ENCODE measurements around the gene CDK9. TPM values are rescaled to one million over a fixed set of nuclear protein-coding genes. Genes with fewer than 3 reads are reported as not detected.
A peak's percentile ranks its signal among the peaks of the same experiment; 100 is the strongest.

The CDK9 gene
- polyA plus RNA-seq, 1 experiment: 45.9 TPM

DNA sequence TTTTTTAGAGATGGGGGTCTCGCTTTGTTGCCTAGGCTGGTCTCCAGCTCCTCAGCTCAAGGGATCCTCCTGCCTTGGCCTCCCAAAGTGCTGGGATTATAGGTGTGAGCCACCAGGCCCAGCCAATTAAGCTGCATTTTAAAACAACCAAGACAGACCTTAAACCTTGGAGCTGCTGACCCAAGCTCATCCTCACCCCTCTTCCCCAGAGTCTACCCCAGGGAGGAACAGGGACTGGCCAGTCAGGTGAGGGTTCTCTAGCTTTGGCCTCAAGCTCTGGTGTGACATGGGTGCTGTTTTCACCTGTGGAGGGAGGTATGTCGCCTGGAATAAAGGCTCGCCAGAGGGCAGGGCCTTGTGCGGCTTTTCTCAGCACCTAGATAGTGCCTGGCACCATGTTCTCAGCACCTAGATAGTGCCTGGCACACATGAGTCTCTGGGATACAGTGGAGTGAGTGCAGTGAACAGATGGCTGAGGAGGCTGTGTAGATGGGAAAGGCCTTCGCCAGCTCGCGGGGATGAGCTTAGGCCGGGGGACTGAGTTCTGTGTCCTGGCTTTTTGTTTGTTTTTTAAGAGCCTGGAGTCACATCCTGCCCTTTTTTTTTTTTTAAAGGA is 7.4 kb downstream of the CDK9 start:
- ChIA-PET POLR2A (interaction anchor here (0.5 to 1.8 kb wide), 4 partner anchors 10 to 209 kb away, joined by 4 to 5 read pairs (median 4); no protein-coding TSS in a partner anchor), CTCF (interaction anchor here (1.0 to 1.9 kb wide), 3 partner anchors 8 to 128 kb away, joined by 4 to 12 read pairs (median 9); no protein-coding TSS in a partner anchor)
- Histone ChIP-seq H3K27me3 (ENCODE audit: control insufficient read depth, insufficient read depth, low read length) (no peaks in the 10 kb centered on the region), H3K27ac (ENCODE audit: low read depth, low read length) (peak overlapping the region; percentile 78), H3K4me3 (ENCODE audit: low read depth, low read length) (no peak overlapping the region), H3K9me3 (ENCODE audit: control insufficient read depth, insufficient read depth, low read length) (no peaks in the 10 kb centered on the region)
- DNase-seq (ENCODE audit: low read depth, low spot score): no peak
- TF ChIP-seq, protein P1, sequence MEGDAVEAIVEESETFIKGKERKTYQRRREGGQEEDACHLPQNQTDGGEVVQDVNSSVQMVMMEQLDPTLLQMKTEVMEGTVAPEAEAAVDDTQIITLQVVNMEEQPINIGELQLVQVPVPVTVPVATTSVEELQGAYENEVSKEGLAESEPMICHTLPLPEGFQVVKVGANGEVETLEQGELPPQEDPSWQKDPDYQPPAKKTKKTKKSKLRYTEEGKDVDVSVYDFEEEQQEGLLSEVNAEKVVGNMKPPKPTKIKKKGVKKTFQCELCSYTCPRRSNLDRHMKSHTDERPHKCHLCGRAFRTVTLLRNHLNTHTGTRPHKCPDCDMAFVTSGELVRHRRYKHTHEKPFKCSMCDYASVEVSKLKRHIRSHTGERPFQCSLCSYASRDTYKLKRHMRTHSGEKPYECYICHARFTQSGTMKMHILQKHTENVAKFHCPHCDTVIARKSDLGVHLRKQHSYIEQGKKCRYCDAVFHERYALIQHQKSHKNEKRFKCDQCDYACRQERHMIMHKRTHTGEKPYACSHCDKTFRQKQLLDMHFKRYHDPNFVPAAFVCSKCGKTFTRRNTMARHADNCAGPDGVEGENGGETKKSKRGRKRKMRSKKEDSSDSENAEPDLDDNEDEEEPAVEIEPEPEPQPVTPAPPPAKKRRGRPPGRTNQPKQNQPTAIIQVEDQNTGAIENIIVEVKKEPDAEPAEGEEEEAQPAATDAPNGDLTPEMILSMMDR (IDR thresholded peaks at IDR 0.05; ENCODE audit: low read depth, low read length): no peak

DNA sequence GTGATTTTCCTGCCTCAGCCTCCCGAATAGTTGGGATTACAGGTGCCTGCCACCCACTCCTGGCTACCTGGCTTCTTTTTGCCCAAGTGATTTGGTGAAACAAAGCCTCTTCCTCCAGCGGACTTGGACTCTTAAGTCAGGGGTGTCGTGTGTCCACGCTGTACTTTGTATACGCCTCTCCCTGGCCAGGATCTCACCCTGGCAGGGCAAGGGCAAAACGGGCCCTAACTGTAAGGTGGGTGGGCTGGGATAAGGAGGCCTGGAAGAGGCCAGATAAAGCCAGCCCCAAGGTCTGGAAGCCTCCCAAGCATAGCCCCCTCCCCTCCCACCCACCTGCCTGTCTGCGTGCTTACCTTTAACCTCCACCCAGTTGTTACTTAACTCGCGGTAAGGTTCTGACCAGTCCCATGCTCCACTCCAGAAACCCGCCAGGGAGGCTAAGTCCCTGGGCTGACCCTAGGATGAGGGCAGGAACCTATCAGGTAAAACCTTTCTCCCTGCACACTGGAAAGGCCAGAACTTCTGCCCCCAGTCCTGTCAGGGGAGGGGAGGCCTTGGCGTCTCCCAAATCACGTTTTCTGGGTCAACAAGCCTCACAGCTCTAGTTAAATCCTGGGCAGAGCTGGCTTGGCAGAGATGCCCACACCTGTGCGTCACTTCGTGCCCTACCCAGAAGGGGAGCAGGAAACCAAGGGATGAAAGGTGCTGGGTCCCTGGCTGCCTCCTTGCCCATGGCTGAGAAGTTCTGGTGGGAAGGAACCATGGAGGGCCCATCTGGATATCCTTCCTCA is 8.4 kb downstream of the CDK9 start:
- Histone ChIP-seq H3K9me3 (ENCODE audit: control insufficient read depth, insufficient read depth, low read length) (no peaks in the 10 kb centered on the region), H3K27ac (ENCODE audit: low read depth, low read length) (peak overlapping the region; percentile 42), H3K4me3 (ENCODE audit: low read depth, low read length) (no peak overlapping the region), H3K27me3 (ENCODE audit: control insufficient read depth, insufficient read depth, low read length) (no peaks in the 10 kb centered on the region)
- TF ChIP-seq, protein P1 (IDR thresholded peaks at IDR 0.05; ENCODE audit: low read depth, low read length): no peak
- CTCF ChIA-PET: interaction anchor here (1.9 kb wide), 1 partner anchor 75 kb away, joined by 12 read pairs; no protein-coding TSS in a partner anchor
- POLR2A ChIA-PET: interaction anchor here (0.6 to 1.0 kb wide), 2 partner anchors 123 to 187 kb away, joined by 3 to 4 read pairs; partner anchors contain the start of gene ST6GALNAC4
- no peak for DNase-seq (ENCODE audit: low read depth, low spot score)

DNA sequence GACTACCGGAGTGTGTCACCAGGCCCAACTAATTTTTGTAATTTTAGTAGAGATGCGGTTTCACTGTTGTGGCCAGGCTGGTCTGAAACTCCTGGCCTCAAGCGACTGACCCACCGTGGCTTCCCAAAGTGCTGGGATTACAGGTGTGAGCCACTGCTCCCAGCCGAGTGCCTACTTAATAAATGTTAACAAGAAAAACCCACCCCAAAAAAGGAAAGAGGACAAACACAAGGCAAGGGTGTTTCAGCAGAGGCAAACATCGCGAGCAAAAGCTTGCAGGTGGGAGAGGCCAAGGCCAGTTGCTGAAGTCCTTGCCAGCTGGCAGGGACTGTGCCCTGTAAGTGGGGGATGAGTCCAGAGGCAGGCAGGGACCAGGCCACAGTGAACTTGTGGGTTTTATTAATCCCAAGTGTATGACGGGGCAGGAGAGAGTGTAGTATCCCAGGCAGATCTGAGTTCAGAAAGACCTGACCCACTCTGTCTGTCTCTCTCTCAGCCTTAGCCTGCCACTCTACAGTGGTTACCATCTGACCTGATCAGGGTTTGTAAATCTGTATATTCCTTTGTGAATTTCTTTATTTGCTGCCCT is 10.5 kb downstream of the CDK9 start:
- POLR2A ChIA-PET: interaction anchor here (0.7 kb wide), 1 partner anchor 110 kb away, joined by 3 read pairs; no protein-coding TSS in a partner anchor
- Histone ChIP-seq H3K27me3 (ENCODE audit: control insufficient read depth, insufficient read depth, low read length) (no peaks in the 10 kb centered on the region), H3K9me3 (ENCODE audit: control insufficient read depth, insufficient read depth, low read length) (no peaks in the 10 kb centered on the region), H3K4me3 (ENCODE audit: low read depth, low read length) (no peak overlapping the region), H3K27ac (ENCODE audit: low read depth, low read length) (peak overlapping the region; percentile 73)
- CTCF ChIA-PET: interaction anchor here (0.6 to 1.7 kb wide), 2 partner anchors 76 to 125 kb away, joined by 3 to 5 read pairs; no protein-coding TSS in a partner anchor
- TF ChIP-seq, protein P1 (IDR thresholded peaks at IDR 0.05; ENCODE audit: low read depth, low read length): no peak
- no peak for DNase-seq (ENCODE audit: low read depth, low spot score)

DNA sequence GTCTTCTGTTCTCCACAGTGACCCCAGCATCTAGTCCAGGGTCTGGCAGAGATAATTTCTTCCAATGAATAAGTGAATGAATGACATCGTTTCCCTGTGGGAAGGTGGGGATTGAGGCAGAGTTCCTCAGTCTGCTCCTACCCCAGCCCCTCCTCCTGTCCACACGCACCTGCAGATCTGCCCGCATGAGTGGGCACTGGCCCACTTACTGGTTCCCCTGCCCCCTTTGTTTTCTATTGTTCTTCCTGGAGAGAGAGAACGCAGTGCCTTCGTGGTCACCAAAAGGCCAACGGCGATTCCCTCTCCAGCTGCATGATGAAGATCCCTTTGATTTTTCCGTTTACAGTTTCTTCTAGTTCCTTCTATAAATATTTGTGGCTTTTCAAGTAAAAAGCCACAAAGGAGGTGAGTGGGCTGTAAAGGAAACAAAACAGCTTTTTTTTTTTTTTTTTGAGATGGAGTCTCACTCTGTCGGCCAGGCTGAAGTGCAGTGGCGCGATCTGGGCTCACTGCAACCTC is 11.1 kb downstream of the CDK9 start:
- POLR2A ChIA-PET: interaction anchor here (0.7 kb wide), 1 partner anchor 109 kb away, joined by 3 read pairs; no protein-coding TSS in a partner anchor
- Histone ChIP-seq H3K27ac (ENCODE audit: low read depth, low read length) (peak overlapping the region; percentile 73), H3K27me3 (ENCODE audit: control insufficient read depth, insufficient read depth, low read length) (no peaks in the 10 kb centered on the region), H3K4me3 (ENCODE audit: low read depth, low read length) (no peak overlapping the region), H3K9me3 (ENCODE audit: control insufficient read depth, insufficient read depth, low read length) (no peaks in the 10 kb centered on the region)
- DNase-seq (ENCODE audit: low read depth, low spot score): no peak
- TF ChIP-seq, protein P1 (IDR thresholded peaks at IDR 0.05; ENCODE audit: low read depth, low read length): no peak
- CTCF ChIA-PET: interaction anchor here (0.6 to 1.7 kb wide), 2 partner anchors 75 to 125 kb away, joined by 3 to 5 read pairs; no protein-coding TSS in a partner anchor

All from AG04450 (cell line).